Left cardiac atrium (tissue), 4 donors: ENCODE data around the gene FAM184B. TPM values are rescaled to one million over a fixed set of nuclear protein-coding genes. Genes with fewer than 3 reads are reported as not detected.

Experiments
- ATAC-seq, 2 donors: fragments of 200-7000 bp; cut with Tn5 transposase; one replicate each; pipeline ENCODE4 v1.9.1; 2020; ENCODE audit warnings: mild to moderate bottlenecking in 2 of 2, moderate library complexity in 2 of 2
- DNase-seq: peaks from one replicate; pipeline ENCODE4 v3.0.0-alpha.2; 2020
- intact Hi-C, 2 donors: fragments of 100-400 bp; cut with DNase I; formaldehyde crosslinking; loops; one replicate each; pipeline versions ENCODE4 v1.14.1 to v1.15.1; 2022 to 2023
- total RNA-seq, 2 donors: library from RNA; stranded (reverse); fragmentation: NEBNext Ultra II Directional; extraction: Animal tissue kit (Norgen Biotek cat#: 25700); gene quantifications; one replicate each; pipeline ENCODE4 v1.2.1, GENCODE V29; 2021
- donor health status: DM: no; HTN: yes; CAD: no.
- donor health status: DM: no; HTN: yes; CAD: no; lungs with severe emphysema.
- donor health status: DM: yes; HTN: yes; CAD: no.
- donor health status: Dilated cardiomyopathy.

The FAM184B gene
- total RNA-seq, 2 donors from 2014 or later, result 0.03 TPM; not detected in 1

DNA sequence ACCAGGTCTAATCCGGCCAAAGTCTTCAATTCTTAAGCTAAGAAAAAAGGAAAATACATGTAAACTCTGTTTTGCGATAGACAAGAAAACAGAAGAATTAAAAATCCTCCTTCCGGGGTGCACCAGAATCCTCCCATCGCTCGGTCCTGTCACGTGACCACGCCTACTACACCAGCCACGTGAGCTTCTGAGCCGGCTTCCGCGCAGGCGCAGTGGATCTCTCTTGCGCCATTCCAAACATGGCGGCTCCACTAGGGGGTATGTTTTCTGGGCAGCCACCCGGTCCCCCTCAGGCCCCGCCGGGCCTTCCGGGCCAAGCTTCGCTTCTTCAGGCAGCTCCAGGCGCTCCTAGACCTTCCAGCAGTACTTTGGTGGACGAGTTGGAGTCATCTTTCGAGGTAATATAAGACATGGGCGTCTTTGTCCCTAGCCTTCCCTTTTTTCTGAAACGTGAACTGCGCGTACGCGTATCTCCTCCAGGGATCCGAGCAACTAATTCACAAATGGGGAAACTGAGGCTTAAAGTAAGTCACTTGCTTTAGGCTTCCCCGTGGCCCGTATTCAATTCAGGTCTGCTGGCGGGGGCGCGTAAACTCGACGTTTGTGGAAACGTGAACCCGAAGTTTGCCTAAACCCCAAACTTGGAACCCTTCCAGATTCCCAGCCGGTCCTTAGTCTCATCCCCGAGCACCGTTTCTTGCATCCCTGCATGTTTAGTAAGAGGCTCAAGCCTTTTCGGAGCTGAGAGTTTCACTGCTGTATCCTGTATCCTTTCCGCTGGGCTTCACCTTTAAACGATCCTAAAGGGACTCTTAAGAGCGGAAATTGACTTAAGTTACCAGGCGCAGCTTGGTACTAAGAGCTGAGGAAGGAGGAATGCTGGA, 166.8 kb downstream of the FAM184B start, which contains the start of gene MED28:
MED28 (plus strand) TSS at position 226 of the 884 bp plus-strand sequence; CDS start at position 240, 14 bp downstream.
- intact Hi-C loops, result loop anchor here in 1 of 2 donors (5.0 kb wide), 1 partner anchor 37 kb away; the partner anchor contains the start of gene LAP3
- DNase-seq, result peak; percentile 98
- ATAC-seq, result peak; percentile 98 to 99

DNA sequence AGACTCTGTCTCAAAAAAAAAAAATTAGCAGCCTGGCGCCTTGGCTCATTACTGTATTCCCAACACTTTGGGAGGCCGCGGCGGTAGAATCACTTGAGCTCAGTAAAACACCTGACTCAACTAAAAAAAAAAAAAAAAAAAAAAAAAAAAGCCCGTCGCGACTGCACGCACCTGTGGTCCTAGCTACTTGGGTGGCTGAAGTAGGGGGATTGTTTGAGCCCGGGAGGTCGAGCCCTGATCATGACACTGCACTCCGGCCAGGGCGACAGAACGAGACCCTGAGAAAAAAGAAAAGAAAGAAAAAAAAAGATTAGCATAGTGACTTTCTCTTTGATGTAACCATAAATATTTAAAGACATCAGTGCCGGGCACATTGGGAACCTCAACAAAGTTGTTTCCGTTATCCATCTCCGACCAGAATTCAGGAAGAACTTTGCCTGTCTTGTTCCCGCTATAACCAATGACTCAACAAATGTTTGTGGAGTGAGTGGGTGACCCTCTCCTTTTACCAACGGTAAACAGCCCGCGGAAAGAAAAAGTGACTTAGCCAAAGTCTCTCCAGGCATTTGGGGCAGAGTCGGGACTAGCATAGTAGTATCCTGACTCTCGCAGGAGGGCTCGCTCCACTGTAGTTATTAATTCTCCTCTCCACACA, 167.5 kb downstream of the FAM184B start:
- DNase-seq (peak; percentile 33), ATAC-seq (peak; percentile 58 to 78)
- intact Hi-C loops, result loop anchor here in 1 of 2 donors (5.0 kb wide), 1 partner anchor 37 kb away; the partner anchor contains the start of gene LAP3

DNA sequence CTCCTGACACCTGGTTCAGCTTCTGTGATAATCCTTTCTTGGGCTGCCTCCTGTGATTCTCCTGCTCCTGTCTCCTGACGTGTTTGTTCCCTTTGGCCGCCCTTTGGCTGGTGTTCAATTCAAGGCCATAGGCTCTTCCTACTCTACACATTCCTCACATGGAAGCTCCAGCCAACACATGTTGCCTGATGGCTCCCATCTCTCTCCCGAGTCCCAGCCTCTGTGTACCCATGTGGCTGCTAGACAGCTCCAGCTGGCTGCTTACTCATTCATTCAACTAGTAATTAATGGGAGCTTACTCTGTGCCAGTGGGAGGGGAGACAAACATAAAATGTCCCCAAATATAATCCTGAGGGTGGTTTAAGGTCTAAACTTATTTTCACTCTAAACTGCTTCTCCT, 176.2 kb downstream of the FAM184B start:
- no peak for ATAC-seq
- no peak for DNase-seq

DNA sequence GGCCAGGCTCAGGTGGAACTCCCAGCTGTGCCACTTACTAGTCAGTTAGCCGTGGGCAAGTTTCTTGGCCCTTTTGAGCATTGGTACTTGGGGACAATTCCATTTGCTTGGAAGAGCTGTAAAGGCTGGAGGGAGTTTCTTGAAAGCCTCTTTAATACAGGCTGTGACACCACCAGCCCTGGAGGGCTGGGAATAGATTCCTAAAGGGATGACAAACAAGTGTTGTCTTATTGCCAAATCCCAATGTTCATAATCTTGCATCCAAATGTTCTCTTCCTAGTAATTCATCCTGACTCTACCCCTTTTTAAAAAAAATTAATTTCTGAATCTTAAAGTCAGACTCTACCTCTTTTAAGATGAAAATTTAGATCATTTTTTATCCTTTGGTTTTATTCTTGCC, 181.6 kb downstream of the FAM184B start:
- ATAC-seq, result no peak
- intact Hi-C loops, result no loop called here
- DNase-seq, result no peak

More for the DNA sequence above, 176.2 kb downstream of the FAM184B start:
- intact Hi-C loops, result no loop called here

DNA sequence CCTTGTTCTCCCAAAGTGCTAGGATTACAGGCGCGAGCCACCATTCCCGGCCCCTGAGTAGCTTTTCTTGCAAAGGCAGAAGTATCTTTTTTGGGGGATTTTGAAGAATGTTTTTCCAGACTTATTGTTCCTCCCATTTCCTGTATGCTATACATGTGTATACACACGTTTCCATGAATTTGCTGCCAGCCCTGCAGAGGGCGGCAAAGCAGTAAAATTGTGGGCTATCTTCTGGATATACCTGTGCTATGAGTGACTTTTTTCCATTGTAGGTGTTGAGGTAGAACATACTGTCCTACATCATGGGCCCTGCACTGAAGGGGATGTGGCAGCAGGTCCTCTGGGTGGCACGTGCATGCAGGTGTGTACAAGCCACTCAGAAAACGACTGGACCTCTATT, 183.9 kb downstream of the FAM184B start:
- ATAC-seq, result no peak
- DNase-seq, result no peak
- intact Hi-C loops, result no loop called here

DNA sequence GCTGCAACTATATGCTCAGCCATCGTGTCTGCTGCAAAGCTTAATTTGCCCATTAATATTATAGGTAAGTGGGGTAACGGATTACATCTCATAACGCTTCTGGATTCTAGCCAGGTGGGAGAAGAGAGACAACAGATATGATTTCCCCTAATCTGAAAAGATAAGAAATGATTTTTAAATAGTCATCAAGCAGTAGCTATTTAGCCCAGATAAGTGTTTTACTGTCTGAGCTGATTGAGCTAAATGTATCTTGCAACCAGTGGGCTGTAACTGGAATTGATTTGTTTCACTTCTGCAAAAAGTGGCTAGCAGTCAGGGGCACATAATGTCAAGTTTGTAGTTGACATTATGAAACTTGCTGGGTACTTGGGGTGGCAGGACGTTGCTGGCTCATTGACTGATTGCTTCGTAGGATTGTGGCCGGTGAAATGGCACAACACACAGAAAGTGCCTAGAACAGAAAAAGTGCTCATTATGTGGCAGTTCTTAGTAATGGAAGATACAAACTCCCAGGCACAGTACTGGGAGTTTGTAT, 185.9 kb downstream of the FAM184B start:
- DNase-seq (no peak), ATAC-seq (peak in 1 of 2 donors; percentile 16)
- intact Hi-C loops, result no loop called here

DNA sequence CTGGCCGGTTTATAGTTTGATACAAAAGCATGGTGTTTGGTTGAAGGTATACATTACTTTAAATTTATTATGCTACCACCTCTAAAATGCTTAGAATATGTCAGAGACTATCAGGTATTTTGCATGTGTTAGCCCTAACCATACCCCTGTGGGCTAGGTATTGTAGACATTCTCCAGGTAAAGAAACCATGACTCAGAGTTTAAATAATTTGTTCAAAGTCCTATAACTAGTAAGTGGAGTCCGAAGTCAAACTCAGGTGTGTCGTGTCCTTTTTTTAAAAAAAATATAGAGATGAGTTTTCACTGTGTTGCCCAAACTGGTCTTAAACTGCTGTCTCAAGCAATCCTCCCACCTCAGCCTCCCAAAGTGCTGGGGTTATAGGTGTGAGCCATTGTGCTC, 192.1 kb downstream of the FAM184B start:
- ATAC-seq (no peak), DNase-seq (no peak)
- intact Hi-C loops, result no loop called here

DNA sequence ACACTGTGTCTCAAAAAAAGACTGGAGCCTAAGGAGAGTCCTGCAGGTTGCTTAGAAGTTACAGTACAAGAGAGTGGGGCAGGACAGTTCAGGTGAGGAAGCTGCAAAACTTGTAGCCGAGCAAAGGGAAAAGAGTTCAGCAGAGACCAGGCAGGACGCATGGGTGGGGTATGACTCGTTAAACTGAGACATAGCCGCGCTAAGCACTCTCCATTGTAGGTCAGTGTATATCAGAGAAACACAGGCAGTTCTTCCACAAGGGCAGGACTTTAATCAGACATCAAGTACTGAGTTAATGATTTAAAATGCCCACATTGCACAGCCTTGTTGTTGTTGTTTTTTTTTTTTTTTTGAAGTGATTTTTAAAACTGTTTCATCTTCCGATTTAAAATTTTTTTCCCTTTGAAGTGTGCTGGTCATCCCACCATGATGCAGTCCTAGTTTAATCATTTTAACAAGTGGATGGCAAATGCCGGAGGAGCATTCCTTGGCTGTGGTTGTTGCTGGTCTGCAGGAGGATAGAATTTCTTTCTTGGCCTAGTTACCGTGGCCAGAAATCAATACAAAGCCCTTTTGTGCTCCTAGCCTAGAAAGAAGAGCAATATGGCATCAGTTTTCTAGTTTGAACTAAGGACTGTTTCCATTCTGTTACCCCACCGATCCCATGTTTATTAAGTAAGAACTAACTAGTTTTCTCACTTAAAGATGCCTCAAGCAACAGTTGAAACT, 194.2 kb downstream of the FAM184B start:
- ATAC-seq (no peak), DNase-seq (no peak)
- intact Hi-C loops, result no loop called here

DNA sequence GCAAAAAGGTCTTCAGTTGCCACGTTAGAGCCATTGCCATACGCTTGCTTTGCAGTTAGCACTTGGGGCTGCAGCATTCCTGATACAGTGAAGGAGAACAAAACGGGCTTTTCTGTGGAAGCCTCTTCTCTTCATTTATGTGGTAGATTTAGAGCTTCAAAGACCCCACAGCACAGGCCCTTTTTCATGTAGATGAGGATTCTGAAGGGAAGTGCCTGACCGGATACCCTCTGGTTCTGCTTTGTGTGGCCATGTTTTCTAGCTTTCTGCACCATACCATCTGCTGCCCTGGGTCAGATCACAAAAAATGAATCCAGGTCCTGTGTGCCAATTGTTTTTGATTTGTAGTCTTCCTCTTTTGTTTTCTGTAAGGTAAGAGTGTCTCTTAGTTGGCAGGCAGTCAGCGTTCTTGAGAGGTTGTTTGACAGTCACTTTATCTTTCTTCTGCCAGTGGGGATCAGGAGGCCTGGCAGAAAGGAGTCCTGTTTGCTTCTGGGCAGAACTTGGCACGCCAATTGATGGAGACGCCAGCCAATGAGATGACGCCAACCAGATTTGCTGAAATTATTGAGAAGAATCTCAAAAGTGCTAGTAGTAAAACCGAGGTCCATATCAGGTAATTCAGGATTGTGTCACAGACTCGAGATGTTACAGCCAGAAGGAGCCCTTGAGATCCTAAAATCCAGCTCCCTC, 196.8 kb downstream of the FAM184B start:
- ATAC-seq, result no peak
- intact Hi-C loops, result no loop called here
- DNase-seq, result no peak

DNA sequence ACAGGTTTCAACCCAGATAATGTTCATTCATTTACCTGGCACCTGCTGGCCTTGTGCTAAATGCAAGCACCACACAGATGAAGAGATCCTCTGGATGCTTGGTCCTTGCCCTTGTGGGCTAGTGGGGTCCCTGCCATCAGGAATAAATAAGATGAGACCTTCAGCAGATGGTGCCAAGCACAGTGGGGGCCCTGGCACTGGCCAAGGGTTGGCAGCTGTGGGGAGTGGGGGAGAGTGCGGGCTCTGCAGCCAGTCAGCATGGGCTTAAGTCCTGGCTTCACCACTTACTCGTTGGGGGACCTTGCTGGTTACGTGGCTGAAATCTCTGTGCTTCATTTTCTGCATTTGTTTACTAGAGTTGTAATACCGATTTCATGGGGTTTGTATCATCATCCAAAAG, 197.5 kb downstream of the FAM184B start:
- intact Hi-C loops, result no loop called here
- no peak for DNase-seq
- ATAC-seq, result no peak

DNA sequence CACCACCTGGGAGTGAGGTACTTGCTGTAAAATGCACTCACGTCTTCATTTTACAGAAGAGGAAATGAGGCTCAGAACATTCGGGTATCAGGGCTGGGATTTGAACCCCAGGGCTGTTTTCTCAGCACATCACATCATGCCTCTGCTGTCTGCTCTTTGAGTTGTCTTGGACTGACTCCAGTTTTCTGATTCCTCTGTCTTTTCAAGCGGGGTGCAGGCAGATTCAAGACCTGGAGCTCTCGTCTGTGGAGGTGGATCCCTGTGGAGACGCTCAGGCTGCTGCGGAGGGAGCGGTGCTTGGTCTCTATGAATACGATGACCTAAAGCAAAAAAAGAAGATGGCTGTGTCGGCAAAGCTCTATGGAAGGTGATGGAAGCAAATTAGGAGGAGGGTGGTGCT, 198.1 kb downstream of the FAM184B start:
- DNase-seq, result no peak
- intact Hi-C loops, result no loop called here
- no peak for ATAC-seq

DNA sequence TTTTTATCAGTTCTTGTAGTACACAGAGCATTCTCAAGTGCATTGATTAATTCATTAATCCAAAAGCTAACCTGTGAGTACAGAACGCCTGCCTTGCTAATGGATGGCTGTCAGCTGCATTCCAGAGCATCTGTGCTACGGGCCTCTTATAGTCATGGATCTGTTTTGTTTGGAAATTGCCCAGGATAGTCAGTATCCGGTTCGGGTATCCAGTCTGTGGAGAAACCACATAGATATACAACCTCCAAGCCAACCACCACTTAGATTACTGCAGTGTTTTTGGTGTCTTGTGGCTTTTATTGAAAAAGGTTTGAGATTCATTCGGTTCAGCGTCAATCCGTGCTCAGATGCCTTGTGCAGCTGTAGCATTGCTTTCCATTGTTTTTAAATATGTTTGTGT, 200.5 kb downstream of the FAM184B start:
- DNase-seq, result no peak
- intact Hi-C loops, result no loop called here
- ATAC-seq, result no peak

Other genes starting within 250 kb of the FAM184B start
- gene LAP3, start 204.4 kb downstream of the FAM184B start, total RNA-seq, result 10 to 100 TPM; 60.6 to 76.8 TPM
- gene MED28, start 167.0 kb downstream of the FAM184B start, total RNA-seq, result 10 to 100 TPM; 25.8 to 28.9 TPM
- gene DCAF16, start 29.1 kb upstream of the FAM184B start, total RNA-seq, result 10 to 100 TPM; 15.4 to 21.2 TPM
- gene NCAPG, start 29.4 kb upstream of the FAM184B start, total RNA-seq, result 1 to 10 TPM in 1 of 2 donors, under 1 TPM in 1; 0.24 to 1.8 TPM
- gene LCORL, start 240.1 kb upstream of the FAM184B start, total RNA-seq, result 1 to 10 TPM; 7.5 to 8.1 TPM